GM12878 (cell line): ENCODE data around the gene BRI3BP. TPM values are rescaled to one million over a fixed set of nuclear protein-coding genes. Genes with fewer than 3 reads are reported as not detected.

Experiments used
- ATAC-seq: fragments of 200-7000 bp; cut with Tn5 transposase; 3 replicates; pipeline ENCODE4 v1.9.1; 2020; ENCODE audit warnings: mild to moderate bottlenecking, moderate library complexity
- BruUV-seq: library from RNA; stranded (reverse); fragments of 400-500 nt; replicated peaks from 2 replicates; lab custom pipeline; 2021; lab: Mats Ljungman, UMichigan
- CTCF ChIA-PET: fragments of 300-600 bp; sonication (Branson Sonifier 250); formaldehyde crosslinking; extraction: SDS; loops from one replicate; lab custom pipeline; 2021; ENCODE audit warnings: inconsistent platforms; lab: Yijun Ruan, JAX
- POLR2A ChIA-PET: fragments of 350-600 bp; formaldehyde crosslinking; extraction: SDS; loops from one replicate; lab custom pipeline; 2021; ENCODE audit warnings: inconsistent platforms; lab: Charles Lee
- RAD21 ChIA-PET: fragments of 300-600 bp; sonication (Branson Sonifier 250); formaldehyde crosslinking; loops from one replicate; lab custom pipeline; 2023; ENCODE audit warnings: antibody characterized with exemption; ENCODE audit not compliant: unreplicated experiment; lab: Charles Lee
- SMC1A ChIA-PET: fragments of 300-600 bp; sonication (Branson Sonifier 250); formaldehyde crosslinking; loops from one replicate; lab custom pipeline; 2023; ENCODE audit not compliant: unreplicated experiment, uncharacterized antibody; lab: Charles Lee
- DNase-seq: peaks from one replicate; pipeline ENCODE4 v3.0.0-alpha.2; 2011; ENCODE audit warnings: low read depth, low spot score
- FAIRE-seq: peaks from 3 replicates; lab custom pipeline; 2011; peaks lifted over from hg19 to GRCh38; lab: Jason Lieb, UNC
- H2AFZ ChIP-seq: 2 replicates; pipeline ENCODE4 v1.6.0; 2011; ENCODE audit warnings: low read depth, low read length, control low read depth; ENCODE audit not compliant: control insufficient read depth
- H3K27ac ChIP-seq: 2 replicates; pipeline ENCODE4 v1.5.1; 2011; ENCODE audit warnings: control low read depth; ENCODE audit not compliant: control insufficient read depth, insufficient read depth
- H3K27me3 ChIP-seq, 2 experiments: replicated peaks in 1 of 2; 2 replicates each; pipeline versions ENCODE4 v1.6.0 to v1.6.1; 2011; ENCODE audit warnings: low read length in 1 of 2; ENCODE audit not compliant: control insufficient read depth in 2 of 2, insufficient read depth in 2 of 2
- H3K36me3 ChIP-seq, 2 experiments: 2 replicates each; pipeline ENCODE4 v1.5.1; 2011; ENCODE audit warnings: low read length in 1 of 2; ENCODE audit not compliant: control insufficient read depth in 2 of 2, insufficient read depth in 2 of 2
- H3K4me1 ChIP-seq: 2 replicates; pipeline ENCODE4 v1.6.1; 2011; ENCODE audit warnings: mild to moderate bottlenecking, low read length, moderate library complexity, mixed read lengths; ENCODE audit not compliant: control insufficient read depth, insufficient read depth
- H3K4me2 ChIP-seq: 2 replicates; pipeline ENCODE4 v1.6.0; 2011; ENCODE audit warnings: control low read depth; ENCODE audit not compliant: control insufficient read depth, insufficient read depth
- H3K4me3 ChIP-seq: fragments of 200-600 bp; sonication (generic); 2 replicates; pipeline ENCODE4 v1.5.1; 2016
- H3K79me2 ChIP-seq: 2 replicates; pipeline ENCODE4 v1.6.0; 2011; ENCODE audit warnings: low read length; ENCODE audit not compliant: control insufficient read depth, insufficient read depth
- H3K9ac ChIP-seq: 2 replicates; pipeline ENCODE4 v1.8.0; 2011; ENCODE audit warnings: low read length, control low read depth, mixed read lengths; ENCODE audit not compliant: control insufficient read depth, insufficient read depth
- H3K9me3 ChIP-seq: replicated peaks from 3 replicates; pipeline ENCODE4 v1.5.1; 2011; ENCODE audit warnings: mild to moderate bottlenecking, low read length; ENCODE audit not compliant: control insufficient read depth, insufficient read depth
- H4K20me1 ChIP-seq: 2 replicates; pipeline ENCODE4 v1.6.0; 2011; ENCODE audit not compliant: control insufficient read depth, insufficient read depth
- BCL3 ChIP-seq: IDR thresholded peaks from 2 replicates; pipeline ENCODE4 v1.6.1; 2011; ENCODE audit warnings: borderline replicate concordance, low read depth, mild to moderate bottlenecking, moderate library complexity, low read length; ENCODE audit not compliant: insufficient read depth, poor library complexity, severe bottlenecking
- CBFB ChIP-seq: IDR thresholded peaks from 2 replicates; pipeline ENCODE4 v1.6.1; 2016; ENCODE audit warnings: antibody characterized with exemption, low read depth
- HDAC2 ChIP-seq: fragments of 200-600 bp; sonication (generic); IDR thresholded peaks from 2 replicates; pipeline ENCODE4 v1.6.1; 2017
- MTA3 ChIP-seq: IDR thresholded peaks from 2 replicates; pipeline ENCODE4 v1.6.1; 2012; ENCODE audit warnings: low read length, inconsistent platforms, borderline replicate concordance
- MYB ChIP-seq: fragments of 150-350 bp; IDR thresholded peaks from 2 replicates; pipeline ENCODE4 v1.6.1; 2014; ENCODE audit warnings: mild to moderate bottlenecking, low read depth, low read length, borderline replicate concordance
- PBX3 ChIP-seq: IDR thresholded peaks from 2 replicates; pipeline ENCODE4 v1.6.1; 2011; ENCODE audit warnings: mild to moderate bottlenecking, low read depth, low read length, moderate library complexity; ENCODE audit not compliant: insufficient replicate concordance
- RBBP5 ChIP-seq: fragments of 200-600 bp; sonication (generic); conservative IDR thresholded peaks from 2 replicates; pipeline ENCODE4 v1.6.1; 2016
- RUNX3 ChIP-seq: IDR thresholded peaks from 2 replicates; pipeline ENCODE4 v1.6.1; 2012; ENCODE audit warnings: low read length, inconsistent platforms
- WGBS: methylation state at CpG from one replicate; pipeline ENCODE4 v1.1.6; 2016; ENCODE audit warnings: low lambda C conversion rate; ENCODE audit not compliant: insufficient replicate concordance, insufficient coverage; ENCODE audit errors: missing lambda C conversion rate; 5-methylcytosine and 5-hydroxymethylcytosine counted together
- in situ Hi-C: fragments of 300-500 bp; cut with MboI; formaldehyde crosslinking; loops from 9 replicates; pipeline ENCODE4 v1.14.3; 2018; ENCODE audit warnings: mixed read lengths
- intact Hi-C: fragments of 100-400 bp; cut with micrococcal nuclease; formaldehyde crosslinking; loops from one replicate; pipeline ENCODE4 v1.14.2; 2022; ENCODE audit not compliant: unreplicated experiment
- polyA plus RNA-seq, 11 experiments: library from polyadenylated mRNA; depleted of rRNA in 4 of 11; unstranded in 6 of 11; stranded (reverse) in 5 of 11; fragments of >200 nt; fragmentation: Nextera tagmentation in 4 of 11; fragmentation: Illumina TruSeq in 1 of 11; extraction: Ambion mirVana in 4 of 11; extraction: Trizol in 1 of 11; gene quantifications; 1 replicate in 1 of 11; 2 replicates in 10 of 11; pipeline versions ENCODE4 v1.2.1 to v1.2.3, GENCODE V29; 2011 to 2016; ENCODE audit warnings: inconsistent platforms in 2 of 11, missing spikeins in 2 of 11, low read depth in 1 of 11
- total RNA-seq, 4 experiments: library from RNA; depleted of rRNA in 3 of 4; stranded (reverse); fragments of >200 nt in 3 of 4; fragmentation: Illumina TruSeq in 1 of 4; extraction: Trizol in 1 of 4; gene quantifications; 2 replicates each; pipeline versions ENCODE4 v1.2.1 to v1.2.3, GENCODE V29; 2013 to 2021

BRI3BP gene
- total and polyA plus RNA-seq, 10 of the 15 experiments (the other 5 are each of a cell fraction or from before 2014, with no cell fraction given) = 11.5 to 37.0 (median 28.5) TPM

GRCh38 chr12:125070112-125070511 lies 76.7 kb downstream of the BRI3BP start:
- Histone ChIP-seq H4K20me1 (no peaks in the 10 kb centered on the region), H3K79me2 (peaks cover 16% of the 10 kb centered on the region), H3K4me1 (no peaks in the 10 kb centered on the region; the same call in 1 of the 2 replicates), H2AFZ (no peak overlapping the region), H3K27ac (no peak overlapping the region), H3K9ac (no peak overlapping the region), H3K4me2 (no peak overlapping the region), H3K36me3 (peaks cover 0 to 11% of the 10 kb centered on the region in 2 experiments; a peak in 1 of 4 replicates), H3K9me3 (no peaks in the 10 kb centered on the region), H3K27me3 (no peaks in the 10 kb centered on the region), H3K4me3 (no peak overlapping the region)
- ChIA-PET CTCF (interaction anchor here (0.6 kb wide), 1 partner anchor 26 kb away, joined by 3 read pairs; no protein-coding TSS in a partner anchor), POLR2A (interaction anchor here (0.7 to 1.1 kb wide), 2 partner anchors 9 to 69 kb away, joined by 4 read pairs; no protein-coding TSS in a partner anchor), SMC1A (interaction anchor here (1.3 kb wide), 1 partner anchor 9 kb away, joined by 4 read pairs; no protein-coding TSS in a partner anchor), RAD21 (interaction anchor here (1.0 kb wide), 1 partner anchor 153 kb away, joined by 3 read pairs; no protein-coding TSS in a partner anchor)
- intact Hi-C loops (no loop called here), in situ Hi-C loops (no loop called here)
- FAIRE-seq (no peak), DNase-seq (no peak), ATAC-seq (no peak)
- TF ChIP-seq MYB (no peak), CBFB (no peak), MTA3 (no peak), HDAC2 (no peak), RBBP5 (no peak)
- no TSS peak for BruUV-seq
- WGBS = 96% methylated on average over 6 of the region's 6 CpGs

GRCh38 chr12:125070661-125071390 lies 77.4 kb downstream of the BRI3BP start:
- ChIA-PET RAD21 (interaction anchor here (1.0 kb wide), 1 partner anchor 153 kb away, joined by 3 read pairs; no protein-coding TSS in a partner anchor), CTCF (interaction anchor here (0.6 kb wide), 1 partner anchor 27 kb away, joined by 3 read pairs; no protein-coding TSS in a partner anchor), POLR2A (interaction anchor here (0.5 to 1.1 kb wide), 3 partner anchors 10 to 255 kb away, joined by 4 to 10 read pairs (median 4); no protein-coding TSS in a partner anchor), SMC1A (interaction anchor here (1.3 kb wide), 1 partner anchor 10 kb away, joined by 4 read pairs; no protein-coding TSS in a partner anchor)
- ATAC-seq = peak; percentile 17; the same call in 1 of the 3 replicates
- FAIRE-seq = no peak
- H2AFZ ChIP-seq = no peak overlapping the region
- 93% methylated on average over 11 of the region's 11 CpGs for WGBS
- H3K4me2 ChIP-seq = no peak overlapping the region
- H3K4me1 ChIP-seq = no peaks in the 10 kb centered on the region; the same call in 1 of the 2 replicates
- no peak overlapping the region for H3K4me3 ChIP-seq
- H3K9me3 ChIP-seq = no peaks in the 10 kb centered on the region
- H3K9ac ChIP-seq = no peak overlapping the region
- peaks cover 0 to 12% of the 10 kb centered on the region in 2 experiments; a peak in 1 of 4 replicates for H3K36me3 ChIP-seq
- no peak for DNase-seq
- no peaks in the 10 kb centered on the region for H3K27me3 ChIP-seq
- no TSS peak for BruUV-seq
- peaks cover 11% of the 10 kb centered on the region for H3K79me2 ChIP-seq
- no peaks in the 10 kb centered on the region for H4K20me1 ChIP-seq
- intact Hi-C loops (no loop called here), in situ Hi-C loops (no loop called here)
- no peak overlapping the region for H3K27ac ChIP-seq
- TF ChIP-seq PBX3 = no peak
- TF ChIP-seq HDAC2 = no peak
- TF ChIP-seq RUNX3 = no peak
- no peak for TF ChIP-seq BCL3
